Measurements from ENCODE around the gene TRIM32.
"Not testable (repeated sequence)": the region's sequence is repeated elsewhere in the genome, so short reads cannot be mapped to it uniquely, and the experiment has no call there.

The TRIM32 gene

DNA sequence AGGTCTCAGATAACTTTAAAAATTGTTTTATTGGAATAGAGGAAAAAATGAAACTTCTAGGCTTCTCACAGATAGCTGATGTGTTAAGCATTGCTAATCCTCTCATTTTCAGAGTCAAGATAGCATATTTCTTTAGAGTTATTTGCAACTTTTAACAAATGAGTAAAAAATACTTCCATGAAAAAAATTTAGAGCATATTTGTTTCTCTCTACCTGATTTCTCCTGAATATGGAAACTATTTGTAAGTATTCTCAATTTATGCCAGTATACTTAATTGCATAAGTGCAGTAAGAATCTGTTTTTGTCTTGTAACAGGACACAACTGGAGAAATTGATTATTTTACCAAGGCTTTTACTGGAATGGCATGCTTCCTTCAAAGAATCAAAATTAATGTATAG lies 3.6 kb upstream of the TRIM32 start:
- DNase-seq, result no peak

DNA sequence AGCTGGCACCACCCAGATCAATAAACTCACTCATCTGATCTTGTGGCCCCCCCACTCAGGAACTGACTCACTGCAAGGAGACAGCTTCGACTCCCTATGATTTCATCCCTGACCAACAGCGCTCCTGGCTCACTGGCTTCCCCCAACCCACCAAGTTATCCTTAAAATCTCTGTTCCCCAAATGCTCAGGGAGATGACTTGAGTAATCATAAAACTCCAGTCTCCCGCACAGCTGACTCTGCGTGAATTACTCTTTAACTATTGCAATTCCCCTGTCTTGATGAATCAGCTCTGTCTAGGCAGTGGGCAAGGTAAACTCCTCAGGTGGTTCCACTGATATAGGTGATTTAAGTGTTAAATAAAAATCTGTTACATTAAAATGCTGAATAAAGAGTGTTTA lies 1.9 kb upstream of the TRIM32 start:
- no peak for DNase-seq

DNA sequence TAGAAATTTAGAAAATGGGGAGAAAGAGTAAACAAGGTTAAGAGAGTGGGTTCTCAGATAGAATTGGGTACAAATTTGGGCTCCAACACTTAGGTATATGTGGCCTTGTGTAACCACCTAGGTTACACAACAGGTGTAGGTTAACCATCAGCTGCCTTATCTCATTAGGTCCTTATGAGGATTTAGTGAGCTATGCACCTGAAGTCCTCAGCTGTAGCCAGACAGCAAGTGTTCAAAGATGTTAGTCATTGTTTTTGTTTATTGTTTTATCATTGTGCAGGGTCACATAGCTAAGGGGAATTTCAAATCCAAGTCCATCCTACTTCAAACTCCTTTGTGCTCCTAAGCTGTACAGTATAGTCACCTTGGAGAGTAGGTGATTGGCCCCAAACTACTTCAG lies 970 bp upstream of the TRIM32 start:
- no peak for DNase-seq

DNA sequence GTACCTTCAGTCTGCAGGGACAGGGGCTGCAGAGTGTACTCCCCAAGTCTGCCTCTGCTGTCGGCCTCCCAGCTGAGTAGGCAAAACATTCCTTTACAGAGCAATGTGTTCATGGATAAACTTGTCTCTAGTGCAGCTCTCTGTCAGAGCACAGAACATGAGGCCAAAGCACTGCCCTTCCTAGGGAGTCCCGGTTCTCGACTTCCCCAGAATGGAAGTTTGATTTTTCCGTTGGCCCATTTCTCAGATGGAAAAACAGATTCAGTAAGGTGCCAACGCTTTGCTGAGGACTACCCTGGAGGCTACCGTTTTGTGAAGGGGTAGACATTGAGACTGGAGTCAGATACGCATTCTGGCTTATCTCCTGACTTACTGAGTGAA lies 422 bp upstream of the TRIM32 start:
- no peak for DNase-seq

DNA sequence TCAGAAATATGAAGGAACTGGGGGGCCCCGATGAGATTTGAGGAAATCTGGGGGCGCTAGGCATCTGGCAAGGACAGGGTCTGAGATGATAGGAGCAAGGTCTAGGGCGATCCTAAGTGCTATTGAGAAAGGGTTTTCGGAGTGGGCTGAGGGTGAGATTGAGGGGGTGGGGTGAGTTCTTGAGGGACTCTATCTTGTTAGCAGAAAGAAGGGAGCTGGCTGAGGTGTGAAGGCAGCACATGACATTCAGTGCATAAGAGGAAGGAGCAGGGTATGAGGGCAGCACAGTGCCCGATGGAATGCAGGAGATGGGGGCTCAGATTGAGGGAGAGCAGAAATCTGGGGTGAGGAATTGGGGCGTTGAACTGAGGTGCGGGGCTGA lies 640 bp downstream of the TRIM32 start:
- DNase-seq, result no peak

DNA sequence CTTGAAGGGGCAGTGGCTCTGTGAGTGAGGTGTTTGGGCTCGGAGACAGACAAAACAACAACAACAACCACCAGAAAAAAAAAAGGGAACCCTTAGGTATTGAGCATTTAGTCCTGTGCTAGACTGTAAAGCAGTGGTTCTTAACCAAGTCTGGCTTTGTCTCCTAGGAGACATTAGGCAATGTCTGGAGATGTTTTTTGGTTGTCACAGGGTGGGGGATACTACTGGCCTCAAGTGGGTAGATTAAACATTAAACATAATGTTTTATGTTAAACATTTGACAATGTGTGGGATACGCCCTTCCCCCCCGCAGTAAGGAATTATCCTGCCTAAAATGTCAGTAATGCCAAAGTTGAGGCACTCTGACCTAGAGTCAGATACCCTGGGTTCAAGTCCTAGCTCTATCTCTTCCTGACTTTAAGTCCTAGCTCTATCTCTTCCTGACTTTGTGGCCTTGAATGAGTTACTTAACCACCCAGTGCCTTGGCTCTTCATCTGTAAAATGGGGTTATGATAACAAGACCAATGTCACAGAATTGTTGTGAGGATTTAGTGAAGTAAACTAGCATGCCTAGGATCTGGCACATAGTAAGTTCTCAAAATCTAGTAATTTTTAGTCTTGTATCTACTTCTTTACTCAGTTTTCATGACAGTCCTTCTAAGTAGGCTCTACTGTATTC lies 1.8 kb downstream of the TRIM32 start:
- no peak for DNase-seq

DNA sequence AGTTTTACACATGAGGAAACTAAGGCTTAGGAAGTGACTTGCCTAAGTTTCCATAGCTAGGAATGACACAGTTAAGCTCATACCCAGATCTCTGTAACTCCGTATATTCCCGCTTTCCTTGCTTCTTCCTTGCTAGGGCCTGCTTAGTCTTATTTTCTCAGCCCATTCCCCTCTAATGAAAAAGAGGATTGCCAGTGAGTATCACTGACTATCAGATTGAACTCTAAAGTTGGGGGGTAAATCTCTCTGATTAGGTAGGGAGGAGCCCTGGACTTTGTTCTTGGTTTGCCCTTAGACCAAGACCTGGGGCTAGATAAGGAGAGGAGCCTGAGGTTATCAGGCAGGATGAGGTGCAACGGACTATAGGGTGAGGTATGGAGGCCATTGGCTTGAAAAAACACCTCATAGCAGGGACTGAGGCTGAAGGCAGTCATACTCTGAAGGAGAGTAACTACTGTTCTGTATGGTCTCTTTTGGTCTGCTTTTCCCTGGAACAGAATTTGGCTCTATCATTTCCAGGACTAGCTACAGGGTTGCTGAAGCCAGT lies 2.5 kb downstream of the TRIM32 start:
- no peak for DNase-seq

DNA sequence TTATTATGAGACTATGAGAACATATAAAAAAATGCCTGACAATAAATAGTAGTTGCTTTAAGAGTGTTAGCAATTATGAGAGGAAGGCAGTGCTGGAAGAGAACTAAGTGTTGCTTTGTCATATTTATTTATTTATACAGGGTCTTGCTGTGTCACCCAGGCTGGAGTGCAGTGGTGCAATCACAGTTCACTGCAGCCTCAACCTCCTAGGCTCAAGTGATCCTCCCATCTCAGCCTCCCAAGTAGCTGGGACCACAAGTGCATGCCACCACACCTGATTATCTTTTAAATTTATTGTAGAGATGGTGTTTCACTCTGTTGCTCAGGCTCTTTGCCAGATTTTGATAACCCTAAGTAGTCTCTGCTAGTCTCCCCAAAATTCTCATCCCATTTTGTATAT lies 3.7 kb downstream of the TRIM32 start:
- not testable (repeated sequence) for DNase-seq

DNA sequence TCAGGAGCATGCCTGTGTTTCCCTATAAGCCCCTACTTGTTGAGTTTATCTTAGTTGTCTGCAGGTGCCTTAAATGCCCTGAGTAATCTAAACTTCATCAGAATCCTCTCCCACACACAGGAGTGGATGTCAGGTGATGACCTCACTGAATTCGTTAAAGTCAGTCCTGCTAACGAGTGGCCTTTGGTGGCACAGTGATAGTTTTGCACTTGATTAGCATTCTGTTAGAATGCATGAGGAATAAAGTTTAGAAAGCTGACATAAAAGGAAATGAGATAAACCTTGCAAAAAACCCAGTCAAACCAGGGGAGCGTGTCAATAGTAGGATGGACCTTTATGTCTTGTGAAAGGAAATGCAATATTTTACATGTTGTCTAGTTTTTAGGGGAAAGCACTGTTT lies 4.5 kb downstream of the TRIM32 start:
- DNase-seq, result no peak

DNA sequence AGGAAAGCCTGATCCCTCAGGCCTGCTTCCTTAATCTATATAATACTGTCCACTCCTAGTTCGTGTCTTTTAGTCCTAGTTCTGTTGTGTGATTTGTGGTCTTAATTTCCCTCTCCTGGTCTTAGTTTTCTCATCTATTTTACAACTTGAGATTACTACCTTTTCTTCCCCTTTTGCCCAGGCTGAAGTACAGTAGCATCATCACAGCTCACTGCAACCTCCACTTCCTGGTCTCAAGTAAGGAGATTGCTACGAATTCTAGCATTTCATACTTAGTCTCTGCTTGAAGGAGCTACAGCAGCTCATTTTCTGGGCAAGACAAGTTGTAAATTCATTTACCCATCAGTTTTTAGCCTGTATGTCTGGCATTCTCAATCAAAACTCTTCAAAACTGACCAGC lies 5.5 kb downstream of the TRIM32 start:
- DNase-seq, result no peak

DNA sequence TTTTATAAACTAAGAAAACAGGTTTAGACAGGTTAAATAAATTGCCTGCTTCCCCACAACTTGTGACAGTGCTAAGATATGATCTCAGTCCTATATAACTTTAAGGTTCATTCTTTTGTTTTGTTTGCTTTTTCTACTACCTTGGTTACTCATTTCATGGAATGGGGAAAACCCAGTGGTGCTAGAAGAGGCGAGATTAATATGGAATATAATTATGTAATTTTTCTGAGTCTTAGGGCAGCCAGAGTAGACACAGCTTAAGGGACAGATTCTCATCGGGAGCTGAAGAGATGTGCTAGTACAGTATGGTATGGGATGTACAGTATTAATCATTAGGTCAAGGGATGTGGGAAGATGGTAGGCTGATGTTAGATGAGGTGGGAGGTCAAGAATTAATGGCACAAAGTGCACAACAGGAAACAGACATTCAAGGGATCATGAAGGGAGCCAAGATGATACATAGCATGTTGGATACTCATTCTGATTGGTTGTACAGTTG lies 6.2 kb downstream of the TRIM32 start:
- DNase-seq, result no peak

DNA sequence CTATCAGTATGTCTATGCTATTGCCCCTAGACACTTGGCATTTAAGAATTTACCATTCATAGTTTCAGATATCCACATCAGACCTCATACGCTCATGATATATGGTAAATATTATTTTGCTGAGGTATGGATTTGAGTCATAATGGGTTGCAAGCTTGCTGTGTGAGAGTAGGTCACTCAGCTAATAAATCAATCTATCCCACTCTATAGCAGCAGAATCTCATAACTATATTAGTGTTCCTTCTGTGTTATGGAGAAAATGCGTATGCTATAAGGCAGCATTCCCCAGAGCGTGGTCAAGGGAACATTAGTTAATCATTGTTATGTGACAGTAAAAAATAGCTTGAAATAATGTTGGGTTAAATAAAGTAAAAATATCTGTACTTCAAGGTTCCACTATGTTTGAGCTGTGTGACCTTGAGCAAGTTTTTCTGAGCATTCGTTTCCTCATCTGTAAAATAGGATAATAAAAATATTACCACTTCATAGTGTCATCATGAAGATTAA lies 7.7 kb downstream of the TRIM32 start:
- no peak for DNase-seq

DNA sequence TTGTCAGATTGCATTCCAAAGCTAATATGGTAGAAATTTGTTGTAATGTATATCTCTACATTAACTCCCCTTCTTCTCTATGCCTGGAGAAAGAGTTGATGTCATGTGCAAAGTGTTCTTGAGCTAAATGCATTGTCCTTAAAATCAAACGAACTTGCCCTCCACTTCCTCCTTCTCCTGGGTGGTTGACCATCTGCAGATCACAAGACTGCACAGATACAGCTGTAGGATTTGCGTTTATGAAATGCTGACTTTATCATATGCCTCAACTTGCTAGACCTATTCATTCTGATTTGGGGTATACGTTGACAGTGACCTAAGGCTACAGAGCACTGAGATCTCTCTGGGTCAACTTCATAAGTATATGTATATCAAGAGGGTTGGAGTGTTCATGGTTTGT lies 8.3 kb downstream of the TRIM32 start:
- DNase-seq, result no peak

DNA sequence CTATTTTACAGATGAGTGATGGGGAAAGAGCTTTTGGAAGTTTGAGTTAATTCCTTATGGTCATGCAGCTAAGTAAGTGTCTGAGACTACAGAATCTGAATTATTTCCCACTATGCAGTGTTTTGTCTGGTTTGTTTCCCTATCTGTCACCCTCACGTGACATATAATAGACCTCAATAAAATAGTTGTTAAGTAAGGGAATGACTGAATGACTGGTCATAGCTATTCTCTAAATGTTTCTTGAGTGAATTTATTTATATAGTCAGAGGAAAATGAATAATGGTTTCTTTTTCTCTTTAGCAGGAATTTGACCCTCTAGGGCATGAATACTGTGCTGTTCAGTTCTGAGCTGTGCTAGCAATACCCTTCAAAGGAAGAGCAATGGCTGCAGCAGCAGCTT lies 10.3 kb downstream of the TRIM32 start:
- no peak for DNase-seq

DNA sequence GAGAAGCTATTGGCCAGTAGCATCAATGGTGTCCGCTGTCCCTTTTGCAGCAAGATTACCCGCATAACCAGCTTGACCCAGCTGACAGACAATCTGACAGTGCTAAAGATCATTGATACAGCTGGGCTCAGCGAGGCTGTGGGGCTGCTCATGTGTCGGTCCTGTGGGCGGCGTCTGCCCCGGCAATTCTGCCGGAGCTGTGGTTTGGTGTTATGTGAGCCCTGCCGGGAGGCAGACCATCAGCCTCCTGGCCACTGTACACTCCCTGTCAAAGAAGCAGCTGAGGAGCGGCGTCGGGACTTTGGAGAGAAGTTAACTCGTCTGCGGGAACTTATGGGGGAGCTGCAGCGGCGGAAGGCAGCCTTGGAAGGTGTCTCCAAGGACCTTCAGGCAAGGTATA lies 10.8 kb downstream of the TRIM32 start:
- DNase-seq, result no peak

DNA sequence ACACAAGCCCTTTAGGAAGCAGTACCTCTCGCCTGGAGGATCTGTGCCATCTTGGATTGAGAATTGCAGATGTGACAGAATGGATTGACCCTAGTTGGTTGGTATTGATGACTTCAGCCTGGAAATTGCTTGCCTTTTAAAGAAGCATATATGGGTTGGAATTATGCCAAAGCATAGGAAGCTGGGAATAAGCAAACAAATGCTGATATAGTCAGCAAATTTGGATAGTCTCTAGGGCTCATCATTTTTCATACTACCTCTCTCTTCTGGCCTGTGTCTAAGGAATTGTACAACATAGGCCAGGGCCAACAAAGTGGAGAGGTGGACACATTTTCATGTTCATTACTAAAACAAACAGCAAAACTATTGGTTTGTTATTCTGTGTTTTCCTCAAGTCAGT lies 13.2 kb downstream of the TRIM32 start:
- no peak for DNase-seq

DNA sequence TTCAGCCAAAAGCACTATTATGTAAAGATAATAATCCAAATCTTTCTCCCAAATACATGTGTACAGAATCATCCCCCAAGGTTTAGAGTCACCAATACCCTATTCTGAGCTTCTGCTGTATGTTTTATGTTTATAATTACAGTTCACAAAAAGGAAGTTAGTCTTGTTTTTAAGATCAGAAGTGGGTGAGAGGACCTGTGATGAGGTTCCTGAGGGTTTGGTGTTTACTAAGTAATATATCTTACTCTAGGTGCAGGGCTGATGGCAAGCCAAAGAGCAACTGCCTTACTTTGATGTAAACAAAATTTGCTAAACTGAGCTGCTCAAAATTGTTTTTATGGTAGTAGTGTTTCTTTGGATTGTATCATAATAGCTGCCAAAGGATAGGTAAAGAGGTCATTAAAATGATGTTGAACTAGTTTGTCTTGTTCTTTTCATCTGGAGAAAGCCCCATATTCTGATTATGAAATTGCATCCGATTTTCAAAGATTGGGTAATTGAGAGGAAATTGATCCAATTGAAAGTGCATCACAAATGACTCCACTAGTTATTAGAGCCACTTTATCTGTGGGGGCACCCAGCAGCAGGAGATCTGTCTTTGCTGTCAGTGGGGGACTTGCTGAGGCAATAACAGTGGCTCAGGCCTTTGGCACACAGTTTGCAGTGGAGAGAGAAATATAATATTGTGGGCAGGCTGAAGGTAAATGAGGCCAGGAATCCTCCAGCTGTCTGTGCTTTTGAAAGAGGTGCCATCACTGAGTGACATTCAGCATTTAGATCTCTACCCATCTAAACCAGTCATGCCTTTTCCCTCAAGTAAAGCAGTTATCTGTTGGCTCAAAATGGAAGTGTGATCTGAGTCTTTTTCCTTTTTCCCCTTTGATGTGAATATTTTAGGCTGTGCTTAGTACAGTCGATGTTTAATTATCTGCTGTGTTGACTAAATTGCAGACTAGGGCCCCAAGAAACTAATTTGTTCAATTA lies 14.1 kb downstream of the TRIM32 start:
- DNase-seq, result peak; percentile 40

DNA sequence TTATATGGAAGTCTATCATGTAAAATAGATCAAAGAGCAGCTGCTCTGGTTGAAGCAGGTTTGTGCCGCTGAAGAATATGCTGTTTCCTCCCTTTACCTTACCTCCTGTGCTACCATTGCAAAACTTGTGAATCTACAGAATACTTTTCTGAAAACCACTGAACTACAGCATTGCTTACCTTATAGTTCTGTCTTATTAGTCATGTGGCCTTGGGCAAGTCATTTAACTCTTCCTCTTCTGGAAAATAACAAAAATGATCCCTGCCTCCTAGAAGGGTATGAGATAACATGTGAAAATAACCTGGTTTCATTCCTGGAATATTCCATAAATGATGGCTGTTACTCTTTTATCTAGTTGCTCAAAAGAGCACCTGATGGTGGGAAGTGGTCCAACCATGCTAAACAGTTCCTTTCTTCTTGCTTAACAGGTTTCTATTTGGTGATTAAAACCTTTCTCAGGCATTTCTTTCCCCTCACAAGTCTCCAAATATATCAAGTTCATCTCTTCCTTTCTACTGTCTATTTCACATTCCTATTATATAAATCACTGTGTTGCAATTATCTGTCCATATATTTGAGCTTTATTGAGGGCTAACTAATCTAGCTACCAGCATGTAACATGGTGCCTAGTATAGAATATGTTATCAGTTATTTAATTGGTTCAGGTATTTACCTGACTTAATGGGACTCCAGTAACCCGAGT lies 15.0 kb downstream of the TRIM32 start:
- DNase-seq, result no peak

DNA sequence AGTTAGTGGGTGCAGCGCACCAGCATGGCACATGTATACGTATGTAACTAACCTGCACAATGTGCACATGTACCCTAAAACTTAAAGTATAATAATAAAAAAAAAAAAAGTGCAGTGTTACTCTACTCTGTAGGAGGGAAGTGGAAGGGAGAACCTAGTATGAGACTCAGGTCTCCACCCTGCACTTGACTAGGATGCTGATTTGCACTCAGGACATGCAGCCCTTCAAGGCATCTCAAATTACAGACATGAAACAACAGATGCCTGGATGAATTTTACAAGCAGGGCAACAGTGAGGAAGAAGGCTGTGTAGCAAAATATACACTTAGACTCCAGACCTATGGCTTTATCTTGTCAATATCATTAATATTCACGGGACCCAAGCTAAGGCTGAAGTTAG lies 16.5 kb downstream of the TRIM32 start:
- DNase-seq, result no peak

DNA sequence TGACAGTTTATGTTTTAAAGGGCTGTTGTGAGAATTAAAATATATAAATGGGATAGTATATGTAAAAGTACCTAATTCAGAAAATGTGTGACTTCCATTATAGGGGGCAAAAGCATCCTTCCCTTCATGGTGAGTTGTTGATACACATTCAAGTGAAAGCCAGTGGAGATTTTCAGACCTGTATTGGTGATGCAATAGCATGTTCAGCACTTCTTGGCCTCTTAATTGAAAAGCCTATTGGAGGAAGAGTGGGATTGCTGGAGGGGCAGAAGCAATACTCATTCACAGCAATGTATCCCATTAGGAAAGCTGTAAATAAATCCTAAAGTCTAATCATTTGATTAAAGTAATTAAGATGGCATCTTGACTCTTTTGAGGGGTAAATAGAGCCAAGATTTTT lies 17.4 kb downstream of the TRIM32 start:
- DNase-seq, result no peak

DNA sequence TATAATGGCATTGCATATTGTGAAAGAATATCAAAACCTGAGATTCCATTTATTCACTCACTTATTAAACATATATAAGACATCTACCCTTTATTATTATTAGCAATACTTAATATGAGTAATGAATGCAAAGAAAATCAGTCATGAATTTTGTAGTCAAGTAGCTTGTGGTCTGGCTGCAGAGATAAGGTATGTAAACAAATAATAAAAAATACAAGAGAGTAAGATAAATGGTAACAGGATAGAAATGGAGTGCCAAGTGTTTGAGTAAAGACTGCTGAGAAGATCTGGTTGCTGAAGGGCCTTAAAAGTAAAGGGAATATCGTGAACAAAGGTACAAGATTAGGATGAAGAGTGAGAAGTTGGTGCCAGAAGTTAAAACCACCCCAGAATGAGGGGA lies 18.4 kb downstream of the TRIM32 start:
- no peak for DNase-seq

DNA sequence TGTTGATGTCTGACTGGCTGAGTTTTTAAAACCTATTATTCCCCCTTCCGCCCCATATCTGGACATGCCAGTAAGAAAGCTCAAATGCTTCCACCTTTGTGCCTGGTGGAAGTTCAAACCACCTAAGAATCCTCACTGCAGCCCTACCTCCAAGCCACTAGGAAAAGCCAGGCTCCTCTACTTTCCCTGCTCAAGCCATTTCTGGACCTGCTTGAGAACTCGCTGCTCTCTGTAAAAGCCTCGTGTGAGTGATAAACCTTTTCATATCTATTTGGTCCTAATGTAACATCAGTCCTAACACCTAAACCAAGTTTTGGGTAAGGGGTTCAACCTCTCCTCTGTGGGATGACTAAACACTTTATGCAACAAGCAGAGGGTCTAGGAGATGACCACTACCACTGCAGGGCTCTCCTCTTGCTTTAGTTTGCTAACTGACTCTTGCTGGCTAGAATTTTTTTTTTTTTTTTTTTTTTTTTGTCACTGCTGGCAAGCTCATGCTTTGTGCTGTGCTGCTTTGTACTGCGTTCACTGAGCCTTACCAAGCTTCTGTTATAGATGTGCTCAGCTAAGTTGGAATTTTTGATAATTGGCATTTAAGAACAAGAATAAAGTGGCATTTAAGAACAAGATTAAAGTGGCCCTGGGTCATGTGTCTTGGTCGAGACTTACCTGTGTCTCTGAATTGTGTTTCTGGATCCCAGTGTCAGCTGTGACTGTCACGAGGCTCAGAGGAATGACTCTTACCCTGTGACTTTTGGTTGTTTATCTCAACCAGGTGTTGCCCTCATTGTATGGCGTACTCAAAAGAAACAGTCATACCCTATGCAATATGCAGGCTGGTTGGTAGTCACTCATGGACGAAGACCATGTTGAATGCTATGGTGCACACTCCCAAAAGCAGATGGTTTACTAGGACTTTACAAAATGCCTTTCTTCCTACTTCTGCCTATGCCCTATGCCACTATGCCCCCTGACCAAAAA lies 19.5 kb downstream of the TRIM32 start:
- no peak for DNase-seq
